Stimulated activated naive CD8-positive, alpha-beta T cell treated with anti-CD3 and anti-CD28 coated beads, Interleukin-15, Interleukin-2, amounts not matched to agents 100 U/mL and 50 U/mL, for 24 hours (primary cell): ENCODE results near the gene GPR180.
A peak's percentile ranks its signal among the peaks of the same experiment; 100 is the strongest.

Experiments used
- ATAC-seq: fragments of 150-1000 bp; cut with Tn5 transposase; one replicate; pipeline ENCODE4 v1.10.0; 2021
- DNase-seq: peaks from one replicate; pipeline ENCODE4 v3.0.0; 2021

Gene GPR180

DNA sequence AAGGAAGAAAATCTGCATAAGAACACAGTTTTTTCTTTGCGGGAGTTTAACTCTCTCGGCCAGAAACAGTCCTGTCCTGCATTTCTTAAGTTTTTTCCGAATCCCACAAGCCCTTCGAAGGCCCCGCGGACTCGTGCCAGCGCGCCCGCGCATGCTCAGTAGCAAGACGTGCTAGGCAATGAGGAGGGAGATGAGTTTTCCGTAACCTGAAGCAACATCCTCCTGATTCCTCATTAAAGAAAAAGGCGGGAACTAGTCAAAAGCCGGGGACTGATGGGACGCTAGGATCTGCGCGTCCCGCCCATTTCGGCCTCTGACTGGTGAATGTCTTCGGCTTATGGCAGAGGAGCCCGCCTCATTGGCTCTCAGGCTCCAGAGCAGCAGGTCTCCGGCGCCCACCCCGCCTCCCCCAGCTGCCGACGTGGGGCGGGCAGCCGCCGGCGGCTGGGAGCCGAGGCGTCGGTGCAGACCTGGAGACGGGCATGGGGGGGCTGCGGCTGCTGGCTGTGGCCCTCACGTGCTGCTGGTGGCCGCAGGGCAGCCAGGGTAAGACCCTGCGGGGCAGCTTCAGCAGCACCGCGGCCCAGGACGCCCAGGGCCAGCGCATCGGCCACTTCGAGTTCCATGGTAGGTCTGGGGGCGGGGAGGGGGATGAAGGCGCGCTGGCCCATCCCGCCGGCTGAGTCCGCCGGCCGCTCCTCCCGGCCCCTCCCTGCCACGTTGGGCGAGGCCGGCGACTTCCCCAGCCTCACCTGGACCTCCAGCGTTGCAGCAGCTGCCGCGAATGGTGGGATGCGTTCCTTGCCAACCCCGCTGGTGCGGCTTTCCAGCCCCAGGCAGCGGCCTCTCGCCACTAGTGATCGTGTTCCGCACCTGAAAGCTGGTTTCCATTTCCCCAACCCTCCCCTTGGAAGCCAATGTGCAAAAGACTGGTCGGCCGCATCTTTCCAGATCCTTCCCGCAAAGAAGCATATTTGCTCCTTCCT lies at the start of gene GPR180:
Gene GPR180 (plus strand): TSS at position 412 of the 986 bp plus-strand sequence. CDS start 71 bp downstream, at position 483.
- peak; percentile 100 for ATAC-seq
- peak; percentile 88 for DNase-seq

GRCh38 chr13:94552095-94552494 lies 49.6 kb upstream of the GPR180 start:
- DNase-seq (no peak), ATAC-seq (no peak)

GRCh38 chr13:94553766-94554165 lies 47.9 kb upstream of the GPR180 start:
- DNase-seq: no peak
- ATAC-seq: no peak

GRCh38 chr13:94556041-94556440 lies 45.6 kb upstream of the GPR180 start:
- no peak for DNase-seq
- no peak for ATAC-seq

- DNase-seq: no peak
These were observed 45.0 kb upstream of the GPR180 start for GRCh38 chr13:94556621-94557020.

DNA sequence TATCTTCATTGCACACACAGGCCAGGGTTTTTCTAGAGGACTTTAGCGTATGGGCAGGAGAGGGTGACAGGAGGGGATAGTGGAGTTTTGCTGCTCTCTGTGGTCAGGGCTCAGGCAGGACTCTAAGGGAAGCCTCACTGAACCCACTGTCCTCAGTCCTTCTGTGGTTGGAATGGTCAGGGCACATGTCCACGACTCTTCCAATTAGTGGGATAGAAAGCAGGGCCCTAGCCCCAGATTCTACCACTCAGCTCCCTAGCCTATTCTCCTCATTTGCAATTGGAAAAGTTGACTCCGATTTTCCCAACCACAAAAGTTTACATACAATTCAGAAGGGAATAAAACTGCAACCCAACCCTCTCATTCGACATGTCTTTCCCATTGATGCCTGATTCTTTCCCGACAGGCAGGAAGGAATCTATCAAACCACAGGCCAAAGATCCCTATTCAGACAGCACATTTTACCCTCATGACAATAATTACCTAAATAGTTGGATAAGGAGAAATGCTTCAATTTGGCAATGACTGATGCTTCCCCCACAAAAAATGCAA lies 43.9 kb upstream of the GPR180 start:
- no peak for DNase-seq
- no peak for ATAC-seq

More at GRCh38 chr13:94556621-94557020, 45.0 kb upstream of the GPR180 start:
- no peak for ATAC-seq

DNA sequence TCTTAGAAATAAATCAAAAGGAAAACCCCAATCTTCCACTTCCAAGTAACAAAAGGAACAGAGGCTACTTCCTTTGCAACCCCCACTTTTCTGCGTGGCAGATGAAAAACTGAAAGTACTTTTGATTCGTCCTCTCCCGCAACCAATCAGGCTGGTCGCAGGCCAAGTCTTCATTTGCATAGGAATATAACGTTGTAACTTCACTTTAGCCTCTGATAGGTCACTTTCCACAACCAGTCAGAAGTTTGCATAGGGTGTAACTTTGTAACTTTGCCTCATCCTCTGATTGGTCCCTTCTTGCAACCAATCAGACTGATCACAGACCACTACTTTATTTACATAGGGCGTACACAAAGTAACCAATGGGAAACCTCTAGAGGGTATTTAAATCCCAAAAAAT lies 42.9 kb upstream of the GPR180 start:
- peak; percentile 46 for ATAC-seq

DNA sequence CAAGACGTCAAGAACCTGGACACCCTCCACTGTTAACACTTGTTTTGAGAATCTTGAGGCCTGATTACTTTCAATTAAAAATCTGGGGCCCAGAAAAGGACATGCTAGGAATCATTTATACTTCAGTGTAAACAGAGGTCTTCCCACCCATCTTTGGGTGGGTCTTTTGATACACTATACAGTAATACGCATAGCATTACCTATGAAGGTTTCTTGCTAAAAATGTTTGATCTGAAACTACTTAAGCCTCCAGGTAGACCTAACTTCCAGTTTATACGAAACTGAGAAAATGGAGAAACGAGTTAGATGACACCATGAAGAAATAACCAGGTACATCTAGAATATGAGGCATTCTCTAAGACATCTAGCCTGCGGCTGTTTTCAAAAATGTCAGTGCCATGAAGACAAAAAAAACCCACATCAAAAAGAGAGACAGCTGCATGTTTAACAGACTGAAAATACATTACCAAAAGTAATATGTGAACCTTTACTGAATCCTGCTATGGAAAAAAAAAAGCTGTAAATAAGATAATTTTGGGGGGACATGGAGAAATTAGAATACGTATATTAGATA lies 42.3 kb upstream of the GPR180 start:
- ATAC-seq (no peak), DNase-seq (no peak)

More for the DNA sequence above, 42.9 kb upstream of the GPR180 start:
- no peak for DNase-seq

- no peak for ATAC-seq
- no peak for DNase-seq
These were observed 41.5 kb upstream of the GPR180 start for GRCh38 chr13:94560116-94560515.

DNA sequence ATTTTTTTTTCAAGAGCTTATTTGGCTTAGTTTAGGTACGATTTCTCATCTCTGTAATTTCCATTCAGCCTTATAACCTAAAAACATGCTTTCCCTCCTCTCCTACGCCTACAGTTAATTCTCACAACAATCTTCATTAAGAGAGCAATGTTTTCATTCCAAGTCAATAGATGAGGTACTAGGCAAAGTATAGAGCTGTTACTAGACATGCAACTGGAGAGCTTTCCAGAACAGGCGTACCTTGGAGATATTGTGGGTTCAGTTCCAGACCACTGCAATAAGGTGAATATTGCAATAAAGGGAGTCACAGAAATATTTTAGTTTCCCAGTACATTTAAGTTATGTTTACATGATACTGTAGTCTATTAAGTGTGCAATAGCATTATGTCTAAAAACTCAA lies 40.5 kb upstream of the GPR180 start:
- no peak for ATAC-seq
- DNase-seq: no peak

DNA sequence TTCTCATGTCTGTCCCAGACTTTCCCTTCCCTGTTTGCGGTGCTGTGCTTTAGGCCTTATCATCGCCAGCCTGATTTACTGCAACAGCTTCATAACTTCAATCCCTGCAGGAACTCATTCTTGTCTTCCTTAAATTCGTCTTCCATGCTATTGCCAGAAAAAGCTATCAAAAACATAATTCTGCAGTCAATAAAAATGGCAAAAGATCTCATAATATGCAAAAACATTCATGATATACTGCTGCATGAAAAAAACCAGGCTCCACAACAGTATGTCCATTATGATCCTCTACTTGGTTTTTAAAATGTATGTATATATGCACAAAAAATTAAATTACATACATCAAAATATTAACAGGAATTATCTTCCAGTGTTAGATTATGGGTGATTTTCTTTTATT lies 34.1 kb upstream of the GPR180 start:
- DNase-seq (no peak), ATAC-seq (no peak)

GRCh38 chr13:94568443-94568842 lies 33.2 kb upstream of the GPR180 start:
- DNase-seq (no peak), ATAC-seq (no peak)

- ATAC-seq: no peak
- no peak for DNase-seq
These were observed 32.0 kb upstream of the GPR180 start for GRCh38 chr13:94569615-94570014.

DNA sequence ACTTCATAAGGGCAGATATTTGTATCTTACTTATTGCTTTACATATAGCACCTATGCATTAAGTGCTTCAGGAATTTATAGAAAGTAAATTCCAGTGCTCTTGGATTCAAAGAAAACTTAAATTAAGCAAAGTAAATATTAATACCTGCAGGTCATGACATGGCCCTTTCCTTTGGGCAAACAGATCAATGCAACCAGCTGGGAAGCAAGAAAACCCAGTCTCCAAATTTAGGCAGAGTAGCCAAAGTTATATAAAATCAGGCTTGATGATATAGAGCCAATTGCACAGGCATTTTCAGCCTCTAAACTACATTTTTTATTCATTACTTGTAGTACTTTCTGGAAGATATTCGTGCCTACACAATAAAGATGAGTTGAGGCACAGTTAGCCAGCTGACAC lies 22.6 kb upstream of the GPR180 start:
- no peak for DNase-seq
- ATAC-seq: no peak

DNA sequence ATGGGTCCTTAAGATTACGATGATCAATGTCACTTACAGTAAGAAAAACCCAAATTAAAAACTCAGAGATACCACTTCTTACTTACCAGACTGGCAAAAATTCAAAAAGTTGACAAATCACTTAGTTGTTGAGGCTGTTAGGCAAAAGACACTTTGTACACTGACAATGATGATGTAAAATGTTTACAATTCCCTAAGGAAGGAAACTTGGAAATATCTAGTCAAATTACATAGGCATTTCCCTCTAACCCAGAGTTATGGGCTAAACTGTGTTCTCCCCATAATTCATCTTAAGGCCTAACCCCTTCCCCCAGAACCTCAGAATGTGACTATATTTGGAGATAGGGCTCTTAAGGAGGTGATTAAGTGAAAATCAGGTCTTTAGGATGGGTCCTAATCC lies 17.7 kb upstream of the GPR180 start:
- no peak for ATAC-seq
- no peak for DNase-seq

GRCh38 chr13:94585543-94586101 lies 16.0 kb upstream of the GPR180 start:
- no peak for ATAC-seq
- DNase-seq: no peak

GRCh38 chr13:94586371-94586770 lies 15.3 kb upstream of the GPR180 start:
- no peak for DNase-seq
- ATAC-seq: no peak

DNA sequence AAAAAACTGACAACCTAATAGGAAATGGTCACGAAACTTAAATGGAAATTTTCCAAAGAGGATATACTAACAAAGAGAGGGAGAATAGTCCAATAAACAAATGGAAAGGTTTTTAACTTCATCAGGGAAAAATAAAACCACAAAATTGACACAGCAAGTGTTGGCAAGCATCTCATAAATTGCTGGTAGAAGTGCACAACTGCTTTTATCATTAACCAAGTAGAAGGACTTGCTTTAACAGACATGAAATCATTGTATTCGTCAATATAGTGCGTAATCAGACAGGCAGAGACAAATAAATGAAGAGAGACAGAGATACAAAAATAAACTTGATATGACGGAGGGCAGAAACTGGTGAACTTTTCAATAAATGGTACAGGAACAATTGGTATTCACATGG lies 13.1 kb upstream of the GPR180 start:
- ATAC-seq (no peak), DNase-seq (no peak)

- DNase-seq (no peak), ATAC-seq (no peak)
These were observed 10.9 kb upstream of the GPR180 start for GRCh38 chr13:94590744-94591143.

DNA sequence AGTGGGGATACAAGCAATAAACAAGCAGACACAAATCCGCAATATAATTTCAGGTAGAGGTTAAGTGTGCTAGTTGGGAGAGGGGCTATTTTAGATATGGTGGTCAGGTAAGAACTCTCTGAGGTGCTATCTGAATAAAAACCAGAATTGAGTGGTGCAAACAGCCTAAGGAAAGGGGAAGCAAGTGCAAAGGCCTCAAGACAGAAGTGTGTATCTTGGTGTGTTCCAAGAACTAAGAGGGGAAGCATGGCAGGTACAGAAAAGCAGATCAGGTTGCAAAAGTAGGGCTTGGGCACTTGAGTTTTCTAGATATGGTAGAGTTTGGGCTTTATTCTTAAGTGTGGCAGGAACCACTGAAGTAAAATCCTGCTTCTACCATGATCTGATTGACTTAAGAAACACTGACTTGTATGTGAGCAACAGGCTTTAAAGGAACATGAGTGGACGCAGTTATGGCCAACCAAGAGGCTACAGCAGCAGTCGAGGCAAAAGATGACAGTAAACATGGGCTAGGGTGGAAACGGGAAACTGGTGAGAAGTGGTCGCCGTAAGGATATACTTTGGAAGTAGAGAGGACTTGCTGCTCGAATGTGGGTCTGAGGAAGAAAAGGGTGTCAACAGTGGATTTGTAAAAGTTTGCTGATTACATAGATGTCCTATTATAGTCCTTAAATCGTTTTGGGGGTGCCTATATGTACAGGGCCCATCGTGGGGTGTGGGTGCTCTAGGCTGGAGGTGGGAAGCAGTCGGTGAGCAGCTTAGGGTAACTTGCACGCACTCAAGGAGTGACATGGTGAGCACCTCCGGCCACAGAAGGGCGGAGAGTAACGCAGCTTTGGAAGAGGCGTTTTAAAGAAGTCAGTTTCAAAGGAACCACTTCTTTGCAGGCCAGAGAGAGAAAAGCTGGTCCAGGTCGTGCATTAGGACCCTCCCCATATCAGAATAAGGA lies 6.4 kb upstream of the GPR180 start:
- DNase-seq: peak; percentile 38
- peak; percentile 68 for ATAC-seq

- ATAC-seq (peak; percentile 98), DNase-seq (peak; percentile 90)
These were observed 5.6 kb upstream of the GPR180 start, which contains the start of gene TGDS for GRCh38 chr13:94595950-94596574. TGDS (minus strand) TSS chr13:94596152; CDS start chr13:94596136, 16 bp downstream.
